Measurements from ENCODE around the gene FGD3. TPM values are rescaled to one million over a fixed set of nuclear protein-coding genes. Genes with fewer than 3 reads are reported as not detected.

FGD3 gene
- total and polyA plus RNA-seq, 2 of the 8 experiments (the other 6 are each of a cell fraction or from before 2014, with no cell fraction given), result 1.4 to 1.9 TPM

GRCh38 chr9:92954886-92955285 is 7.6 kb downstream of the FGD3 start (continued):
- TF ChIP-seq CHD7 (IDR thresholded peaks at IDR 0.05; ENCODE audit: insufficient replicate concordance, low read length) (no peak), KDM5A (IDR thresholded peaks at IDR 0.05; ENCODE audit: low read length) (no peak), JUND (IDR thresholded peaks at IDR 0.05; ENCODE audit: low read length) (no peak), CTBP2 (IDR thresholded peaks at IDR 0.05; ENCODE audit: borderline replicate concordance, insufficient read depth, insufficient read length, low read length) (no peak), SP1 (IDR thresholded peaks at IDR 0.05; ENCODE audit: low read depth, low read length) (no peak), EP300 (IDR thresholded peaks at IDR 0.05; ENCODE audit: borderline replicate concordance in 1 of 2, low read depth in 2 of 2, low read length in 2 of 2) (no peak), HDAC2 (IDR thresholded peaks at IDR 0.05; ENCODE audit: borderline replicate concordance in 1 of 2, low read depth in 2 of 2, low read length in 2 of 2) (no peak), PHF8 (conservative IDR thresholded peaks at IDR 0.05; ENCODE audit: low read depth, low read length) (no peak), BACH1 (IDR thresholded peaks at IDR 0.05; ENCODE audit: low read length) (no peak), SUZ12 (IDR thresholded peaks at IDR 0.05; ENCODE audit: low read length) (no peak), CHD2 (IDR thresholded peaks at IDR 0.05; ENCODE audit: low read length) (no peak)

All from H1 (cell line).